Muscle layer of colon (tissue), 2 donors: ENCODE results near the gene HEXD.
"Not testable (repeated sequence)": the region's sequence is repeated elsewhere in the genome, so short reads cannot be mapped to it uniquely, and the experiment has no call there.

Source experiments
- H3K27ac ChIP-seq: one replicate; pipeline ENCODE4 v1.7.0; 2013; ENCODE audit warnings: low read depth, mild to moderate bottlenecking, low read length, moderate library complexity
- H3K27me3 ChIP-seq, 2 donors: one replicate each; pipeline ENCODE4 v1.7.0; 2013; ENCODE audit warnings: low read length in 2 of 2, mild to moderate bottlenecking in 2 of 2; ENCODE audit not compliant: insufficient read depth in 2 of 2, control insufficient read depth in 1 of 2
- H3K36me3 ChIP-seq: one replicate; pipeline ENCODE4 v1.7.0; 2013; ENCODE audit warnings: mild to moderate bottlenecking, low read length; ENCODE audit not compliant: insufficient read depth
- H3K4me1 ChIP-seq: one replicate; pipeline ENCODE4 v1.7.0; 2013; ENCODE audit warnings: mild to moderate bottlenecking, low read length; ENCODE audit not compliant: insufficient read depth
- H3K4me3 ChIP-seq, 2 donors: one replicate each; pipeline ENCODE4 v1.7.0; 2013; ENCODE audit warnings: low read length in 2 of 2, low read depth in 1 of 2, mild to moderate bottlenecking in 1 of 2, moderate library complexity in 1 of 2
- H3K9ac ChIP-seq: one replicate; pipeline ENCODE4 v1.7.0; 2013; ENCODE audit warnings: low read length
- H3K9me3 ChIP-seq: one replicate; pipeline ENCODE4 v1.7.0; 2013; ENCODE audit warnings: mild to moderate bottlenecking, low read length
- donor health status: abdominal sarcoma.
- donor health status: Adenocarcinoma of cecum.

HEXD gene

GRCh38 chr17:82400830-82401229 lies 17.3 kb upstream of the HEXD start:
- Histone ChIP-seq H3K27me3 (no peaks in the 10 kb centered on the region), H3K4me3 (no peak overlapping the region), H3K36me3 (peaks cover 4% of the 10 kb centered on the region), H3K27ac (no peak overlapping the region), H3K9me3 (no peaks in the 10 kb centered on the region), H3K4me1 (no peaks in the 10 kb centered on the region), H3K9ac (no peak overlapping the region)

DNA sequence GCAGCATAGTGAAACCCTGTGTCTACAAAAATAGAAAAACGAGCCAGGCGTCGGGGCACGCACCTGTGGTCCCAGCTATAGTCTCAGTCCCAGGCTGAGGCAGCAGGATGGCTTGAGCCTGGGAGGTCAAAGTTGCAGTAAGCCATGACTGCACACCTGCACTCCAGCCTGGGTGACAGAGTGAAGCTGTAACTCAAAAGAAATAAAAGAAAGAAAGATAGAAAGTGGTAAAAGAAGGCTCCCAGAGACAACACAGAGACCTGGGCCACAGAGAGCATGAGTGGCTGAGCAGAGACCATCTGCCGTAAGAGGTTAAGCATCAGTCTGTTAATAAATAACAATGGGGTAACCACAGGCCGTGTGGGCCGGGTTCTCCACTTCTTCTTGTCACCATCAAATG lies 15.3 kb upstream of the HEXD start:
- Histone ChIP-seq H3K9me3 (no peaks in the 10 kb centered on the region), H3K27ac (no peak overlapping the region), H3K27me3 (no peaks in the 10 kb centered on the region), H3K9ac (no peak overlapping the region), H3K4me1 (no peaks in the 10 kb centered on the region), H3K4me3 (no peak overlapping the region), H3K36me3 (peaks cover 4% of the 10 kb centered on the region)

DNA sequence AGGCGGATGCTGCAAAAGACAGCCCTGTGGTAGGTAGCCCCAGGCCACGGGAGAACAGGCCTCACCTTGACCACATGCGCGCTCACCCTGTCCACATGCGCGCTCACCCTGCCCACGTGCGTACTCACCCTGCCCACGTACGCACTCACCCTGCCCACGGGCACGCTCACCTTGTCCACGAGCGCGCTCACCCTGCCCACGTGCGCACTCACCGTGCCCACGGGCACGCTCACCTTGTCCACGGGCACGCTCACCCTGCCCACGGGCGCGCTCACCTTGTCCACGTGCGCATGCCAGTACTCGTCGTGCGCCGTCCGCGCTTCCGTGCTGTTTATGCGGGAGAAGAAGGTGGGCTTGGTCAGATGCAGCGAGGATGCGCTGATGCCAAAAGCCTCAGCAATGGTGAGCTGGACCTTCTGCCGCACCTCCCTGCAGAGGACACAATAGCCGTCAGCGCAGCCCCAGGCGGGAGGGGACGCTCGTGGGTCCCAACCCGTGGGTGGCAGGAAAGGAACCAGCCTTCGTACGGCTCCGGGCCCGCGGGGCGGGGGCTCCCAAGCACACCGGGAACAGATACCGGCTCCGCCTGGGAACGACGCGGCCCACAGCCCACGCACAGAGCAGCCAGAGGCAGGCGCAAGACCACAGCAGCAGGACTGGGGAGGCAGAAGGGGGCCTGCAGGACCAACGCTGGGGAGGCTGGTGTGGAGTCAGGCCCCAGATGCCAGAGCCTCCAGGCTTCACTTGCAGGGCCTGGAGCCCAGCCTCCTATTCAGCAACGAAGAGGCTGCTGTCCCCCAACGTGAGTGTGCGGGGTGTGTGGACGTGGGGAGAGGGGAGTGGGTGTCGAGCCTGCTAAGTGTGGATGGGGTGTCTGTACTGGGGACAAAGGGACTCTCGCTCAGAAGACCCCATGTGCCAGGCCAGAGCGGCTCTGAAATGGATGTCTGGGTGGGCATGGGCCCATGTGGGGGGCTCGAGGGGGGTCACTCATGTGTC lies 14.2 kb upstream of the HEXD start:
- H3K4me1 ChIP-seq = no peaks in the 10 kb centered on the region
- no peaks in the 10 kb centered on the region for H3K27me3 ChIP-seq
- no peak overlapping the region for H3K4me3 ChIP-seq
- H3K9me3 ChIP-seq = no peaks in the 10 kb centered on the region
- H3K9ac ChIP-seq = no peak overlapping the region
- H3K27ac ChIP-seq = no peak overlapping the region
- H3K36me3 ChIP-seq = peaks cover 4% of the 10 kb centered on the region

DNA sequence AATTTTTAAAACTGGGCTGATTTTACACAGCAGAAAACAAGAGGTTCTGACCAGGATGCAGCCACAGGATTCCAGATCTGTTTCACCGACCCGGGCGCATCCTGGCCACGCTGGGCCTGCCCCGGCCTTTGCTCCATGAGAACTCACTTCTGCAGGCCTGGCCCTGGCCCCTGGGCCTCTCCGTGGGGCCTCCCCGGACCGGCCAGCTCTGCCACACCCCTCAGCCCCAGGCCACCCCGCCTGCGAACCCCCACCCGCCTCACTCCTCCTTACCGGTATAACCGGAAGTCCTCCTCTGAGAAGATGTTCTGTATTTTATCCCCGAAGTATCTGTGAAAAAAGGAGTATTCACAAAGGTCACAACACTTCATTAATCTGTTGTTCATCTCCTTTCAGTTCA lies 13.1 kb upstream of the HEXD start:
- Histone ChIP-seq H3K9me3 (no peaks in the 10 kb centered on the region), H3K27me3 (no peaks in the 10 kb centered on the region), H3K36me3 (peaks cover 4% of the 10 kb centered on the region), H3K27ac (no peak overlapping the region), H3K4me3 (no peak overlapping the region), H3K9ac (no peak overlapping the region), H3K4me1 (no peaks in the 10 kb centered on the region)

DNA sequence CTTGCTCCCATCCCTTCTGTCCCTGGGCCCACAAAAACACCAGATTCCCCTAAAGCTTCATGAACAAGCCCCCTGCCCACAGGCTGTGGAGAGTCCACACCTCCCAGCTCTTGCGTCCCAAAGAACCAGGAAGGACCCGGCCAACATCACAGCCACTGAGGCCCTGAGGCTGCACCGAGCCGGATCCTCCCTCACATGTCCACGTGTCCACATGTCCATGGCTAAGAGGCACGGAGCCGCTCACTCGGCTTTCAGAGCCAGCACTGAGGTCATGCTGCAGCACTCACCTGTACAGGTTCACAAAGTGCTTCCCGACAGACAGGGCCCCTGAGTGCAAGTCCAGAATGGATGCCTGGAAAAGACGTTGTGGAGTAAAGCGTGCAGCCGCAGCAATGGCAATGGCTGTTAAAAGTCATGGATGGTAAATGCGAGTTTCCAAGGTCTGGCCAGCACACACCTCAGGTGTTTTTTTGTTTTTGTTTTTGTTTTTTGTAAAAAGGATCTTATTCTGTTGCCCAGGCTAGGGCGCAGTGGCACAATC lies 11.9 kb upstream of the HEXD start:
- Histone ChIP-seq H3K36me3 (peaks cover 4% of the 10 kb centered on the region), H3K27me3 (no peaks in the 10 kb centered on the region), H3K27ac (no peak overlapping the region)

GRCh38 chr17:82407255-82407654 lies 10.9 kb upstream of the HEXD start:
- no peaks in the 10 kb centered on the region for H3K9me3 ChIP-seq
- H3K4me3 ChIP-seq = no peak overlapping the region
- H3K36me3 ChIP-seq = peaks cover 4% of the 10 kb centered on the region
- no peaks in the 10 kb centered on the region for H3K4me1 ChIP-seq
- no peak overlapping the region for H3K27ac ChIP-seq
- H3K9ac ChIP-seq = no peak overlapping the region
- H3K27me3 ChIP-seq = no peaks in the 10 kb centered on the region

More for the DNA sequence above, 11.9 kb upstream of the HEXD start:
- no peak overlapping the region for H3K9ac ChIP-seq
- H3K4me1 ChIP-seq = no peaks in the 10 kb centered on the region
- H3K4me3 ChIP-seq = no peak overlapping the region
- no peaks in the 10 kb centered on the region for H3K9me3 ChIP-seq

GRCh38 chr17:82408288-82408937 lies 9.7 kb upstream of the HEXD start:
- Histone ChIP-seq H3K27me3 (no peaks in the 10 kb centered on the region), H3K9me3 (no peaks in the 10 kb centered on the region), H3K4me3 (no peak overlapping the region), H3K27ac (no peak overlapping the region), H3K9ac (no peak overlapping the region), H3K36me3 (peaks cover 4% of the 10 kb centered on the region), H3K4me1 (no peaks in the 10 kb centered on the region)

- H3K36me3 ChIP-seq = peaks cover 2% of the 10 kb centered on the region
- no peaks in the 10 kb centered on the region for H3K4me1 ChIP-seq
- no peak overlapping the region for H3K27ac ChIP-seq
These were observed 9.2 kb upstream of the HEXD start for GRCh38 chr17:82408938-82409318.

DNA sequence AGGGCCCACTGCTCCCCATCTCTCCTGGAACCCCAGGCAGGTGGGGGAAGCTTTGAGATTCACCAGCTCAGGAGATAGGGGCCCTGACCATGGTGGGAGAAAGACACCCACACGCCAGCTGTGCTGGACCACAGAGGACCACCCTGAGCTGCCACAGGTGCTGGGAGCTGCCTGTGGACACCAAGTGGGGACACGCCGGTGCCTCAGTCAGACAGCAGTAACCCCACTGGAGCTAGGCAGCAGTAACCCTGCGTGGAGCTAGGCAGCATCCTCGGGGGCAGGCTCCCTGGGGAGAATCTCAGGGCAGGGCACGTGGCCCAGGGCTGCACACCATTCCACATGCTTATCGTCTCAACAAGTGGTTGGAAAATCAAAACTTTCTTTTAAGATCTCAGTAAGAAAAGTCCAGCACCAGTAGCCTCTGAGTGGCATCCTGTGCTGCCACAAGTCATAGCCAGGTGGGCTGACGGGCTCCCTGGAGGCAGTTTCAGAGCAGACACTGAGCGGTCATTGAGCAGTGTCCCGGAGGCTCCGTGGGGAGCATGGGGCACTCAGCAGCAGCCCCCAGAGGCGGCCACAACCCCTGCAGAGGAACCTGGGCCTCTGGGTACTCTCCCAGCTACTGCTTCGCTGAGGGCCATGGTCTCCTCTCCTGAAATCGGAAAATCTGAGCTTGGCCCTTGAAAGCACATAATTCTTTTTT lies 8.0 kb upstream of the HEXD start:
- H3K4me3 ChIP-seq = no peak overlapping the region
- H3K9ac ChIP-seq = no peak overlapping the region
- H3K27me3 ChIP-seq = no peaks in the 10 kb centered on the region
- no peaks in the 10 kb centered on the region for H3K9me3 ChIP-seq
- H3K4me1 ChIP-seq = no peaks in the 10 kb centered on the region
- H3K27ac ChIP-seq = no peak overlapping the region
- no peaks in the 10 kb centered on the region for H3K36me3 ChIP-seq

More at GRCh38 chr17:82408938-82409318, 9.2 kb upstream of the HEXD start:
- H3K27me3 ChIP-seq = no peaks in the 10 kb centered on the region
- H3K4me3 ChIP-seq = no peak overlapping the region
- H3K9ac ChIP-seq = no peak overlapping the region
- no peaks in the 10 kb centered on the region for H3K9me3 ChIP-seq

DNA sequence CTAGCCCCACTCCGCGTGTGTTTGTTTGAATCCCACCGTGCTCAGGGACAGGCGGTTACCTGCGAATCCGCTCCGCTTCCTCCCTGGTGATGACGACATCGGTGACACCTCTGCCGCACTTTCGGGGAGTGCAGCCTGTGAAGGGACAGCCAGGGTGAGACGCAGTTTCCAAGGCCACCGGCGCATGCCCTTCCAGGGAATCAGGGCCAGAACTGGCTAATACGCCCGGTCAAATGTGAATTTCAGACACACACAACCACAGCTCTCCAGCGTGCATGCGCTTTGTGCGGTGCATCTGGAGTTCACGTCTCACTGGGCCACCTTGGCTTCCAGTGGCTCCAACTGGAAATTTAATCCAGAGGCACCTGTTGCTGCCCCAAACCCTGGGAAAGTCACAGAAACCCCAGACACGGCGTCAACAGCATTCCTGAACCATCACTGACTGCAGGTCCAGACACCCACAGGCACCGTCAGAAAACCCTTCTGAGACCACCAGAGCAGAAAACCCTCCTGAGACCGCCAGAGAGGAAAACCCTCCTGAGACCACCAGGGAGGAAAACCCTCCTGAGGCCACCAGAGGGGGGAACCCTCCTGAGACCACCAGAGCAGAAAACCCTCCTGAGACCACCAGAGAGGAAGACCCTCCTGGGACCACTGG lies 6.6 kb upstream of the HEXD start:
- H3K4me1 ChIP-seq = no peaks in the 10 kb centered on the region
- no peaks in the 10 kb centered on the region for H3K36me3 ChIP-seq
- no peaks in the 10 kb centered on the region for H3K27me3 ChIP-seq
- no peak overlapping the region for H3K27ac ChIP-seq
- no peaks in the 10 kb centered on the region for H3K9me3 ChIP-seq
- no peak overlapping the region for H3K4me3 ChIP-seq
- H3K9ac ChIP-seq = no peak overlapping the region

- not testable (repeated sequence) for H3K36me3 ChIP-seq, H3K27me3 ChIP-seq, H3K9ac ChIP-seq, H3K4me3 ChIP-seq, H3K4me1 ChIP-seq, H3K9me3 ChIP-seq, H3K27ac ChIP-seq
These were observed 6.1 kb upstream of the HEXD start for GRCh38 chr17:82412081-82412480.
